Spleen (tissue), 11 donors: Measurements from ENCODE around the gene MYOF. TPM values are rescaled to one million over a fixed set of nuclear protein-coding genes. Genes with fewer than 3 reads are reported as not detected.
"Not testable (repeated sequence)": the region's sequence is repeated elsewhere in the genome, so short reads cannot be mapped to it uniquely, and the experiment has no call there.

Experiments
- DNase-seq: peaks from one replicate; pipeline ENCODE4 v3.0.0-alpha.2; 2020
- H3K27ac ChIP-seq, 8 donors: fragments of 200-600 bp; sonication (generic) in 7 of 8; 1 replicate in 4 of 8; 2 replicates in 4 of 8; pipeline versions ENCODE4 v1.5.0 to v1.8.0; 2016 to 2021; ENCODE audit warnings: inconsistent platforms in 4 of 8, mild to moderate bottlenecking in 4 of 8, moderate library complexity in 1 of 8
- H3K27me3 ChIP-seq, 7 donors: fragments of 200-600 bp; sonication (generic) in 6 of 7; replicated peaks in 1 of 7; 1 replicate in 4 of 7; 2 replicates in 3 of 7; pipeline versions ENCODE4 v1.5.0 to v1.8.0; 2016 to 2021; ENCODE audit warnings: inconsistent platforms in 3 of 7, mild to moderate bottlenecking in 1 of 7
- H3K36me3 ChIP-seq, 6 donors: fragments of 200-600 bp; sonication (generic) in 5 of 6; 1 replicate in 4 of 6; 2 replicates in 2 of 6; pipeline versions ENCODE4 v1.5.0 to v1.8.0; 2016 to 2021; ENCODE audit warnings: inconsistent platforms in 2 of 6
- H3K4me1 ChIP-seq, 6 donors: fragments of 200-600 bp; sonication (generic) in 5 of 6; 1 replicate in 3 of 6; 2 replicates in 3 of 6; pipeline versions ENCODE4 v1.5.0 to v1.8.0; 2016 to 2021; ENCODE audit warnings: inconsistent platforms in 3 of 6
- H3K4me3 ChIP-seq, 8 donors: fragments of 200-600 bp; sonication (generic) in 7 of 8; 1 replicate in 4 of 8; 2 replicates in 4 of 8; pipeline versions ENCODE4 v1.5.0 to v1.8.0; 2016 to 2021; ENCODE audit warnings: inconsistent platforms in 4 of 8, mild to moderate bottlenecking in 4 of 8, moderate library complexity in 2 of 8
- H3K9me3 ChIP-seq, 8 donors: fragments of 200-600 bp; sonication (generic) in 7 of 8; 1 replicate in 4 of 8; 2 replicates in 4 of 8; pipeline versions ENCODE4 v1.5.0 to v1.8.0; 2016 to 2021; ENCODE audit warnings: inconsistent platforms in 4 of 8
- CTCF ChIP-seq, 11 experiments: fragments of 200-600 bp in 7 of 11; fragments of 450-650 bp in 4 of 11; sonication (generic) in 4 of 11; IDR thresholded peaks in 8 of 11; conservative IDR thresholded peaks in 3 of 11; 1 replicate in 7 of 11; 2 replicates in 4 of 11; pipeline versions ENCODE4 v1.4.0 to v1.8.0; 2016 to 2021; ENCODE audit warnings: antibody characterized with exemption in 11 of 11, inconsistent platforms in 4 of 11, mild to moderate bottlenecking in 1 of 11
- POLR2A ChIP-seq, 3 donors: fragments of 450-650 bp; IDR thresholded peaks; one replicate each; pipeline ENCODE4 v1.5.1; 2017; ENCODE audit warnings: antibody characterized with exemption in 3 of 3, mild to moderate bottlenecking in 1 of 3
- POLR2AphosphoS5 ChIP-seq, 3 donors: sonication (generic); formaldehyde crosslinking; IDR thresholded peaks; one replicate each; pipeline ENCODE4 v1.5.1; 2017; ENCODE audit warnings: antibody characterized with exemption in 3 of 3
- WGBS, 5 donors: extraction: QIAGEN DNeasy Blood & Tissue Kit in 3 of 5; methylation state at CpG; one replicate each; pipeline versions ENCODE4 v1.1.5 to v1.1.7; 2013 to 2018; 5-methylcytosine and 5-hydroxymethylcytosine counted together
- intact Hi-C: fragments of 100-400 bp; cut with DNase I; formaldehyde crosslinking; loops from one replicate; pipeline ENCODE4 v1.15.0; 2023; ENCODE audit warnings: low total_unique reads
- polyA plus RNA-seq, 3 donors: library from polyadenylated mRNA; stranded (reverse); fragments of 200-250 nt; gene quantifications; one replicate each; pipeline ENCODE4 v1.2.1, GENCODE V29; 2013
- total RNA-seq, 7 donors: library from RNA; depleted of rRNA in 3 of 7; stranded (reverse); fragments of >200 nt in 3 of 7; fragmentation: NEBNext Ultra II Directional in 4 of 7; extraction: Animal tissue kit (Norgen Biotek cat#: 25700) in 4 of 7; gene quantifications; one replicate each; pipeline versions ENCODE4 v1.1.0 to v1.2.1, GENCODE V29; 2016 to 2021
- donor health status: healthy with polysubstance abuse.
- donor health status: DM: no; HTN: no; CAD: no; lungs with moderate emphysema.
- donor health status: DM: no; HTN: no; CAD: no.
- donor health status: Bipolar disorder and iron deficiency.
- donor health status: healthy.
- donor health status: DM: no; HTN: no; CAD: no.
- donor health status: DM: yes; HTN: yes; CAD: no.

Gene MYOF
- total and polyA plus RNA-seq, 10 donors: 1.5 to 50.8 (median 20.9) TPM

DNA sequence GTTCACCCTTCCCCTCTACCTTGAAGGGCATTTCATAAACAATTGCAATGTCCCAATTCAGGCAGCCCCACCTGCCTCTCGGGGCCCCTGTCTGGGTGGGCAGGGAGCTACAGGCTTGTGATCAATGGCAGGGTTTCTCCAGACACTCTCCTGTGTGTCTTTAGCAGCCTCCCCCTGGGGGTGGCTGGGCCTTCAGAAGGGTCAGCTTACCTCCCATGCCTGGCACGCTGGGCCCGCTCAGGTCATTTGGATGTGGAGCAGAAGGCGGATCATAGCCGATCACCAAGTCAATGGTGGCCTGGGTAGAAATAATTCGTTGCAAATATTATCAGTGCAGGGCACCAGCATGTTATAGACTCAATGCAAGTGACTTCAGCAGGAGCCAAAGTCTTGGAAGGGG lies 56.3 kb downstream of the MYOF start:
- Histone ChIP-seq H3K4me3 (no peak overlapping the region), H3K9me3 (peaks cover 0 to 4% (median 0%) of the 10 kb centered on the region in 8 donors), H3K27me3 (no peaks in the 10 kb centered on the region), H3K36me3 (peaks cover 0 to 8% (median 0%) of the 10 kb centered on the region in 6 donors), H3K4me1 (peaks cover 0 to 35% (median 9%) of the 10 kb centered on the region in 6 donors), H3K27ac (no peak overlapping the region)
- TF ChIP-seq CTCF (IDR thresholded peaks at IDR 0.05 in 8 of 11, conservative IDR thresholded peaks at IDR 0.05 in 3 of 11): no peak
- TF ChIP-seq POLR2A (IDR thresholded peaks at IDR 0.05): no peak
- TF ChIP-seq POLR2AphosphoS5 (IDR thresholded peaks at IDR 0.05): no peak
- DNase-seq: no peak
- WGBS, 5 donors: 93 to 95% (median 94%) methylated on average over 6 of the region's 6 CpGs
- intact Hi-C loops: no loop called here

DNA sequence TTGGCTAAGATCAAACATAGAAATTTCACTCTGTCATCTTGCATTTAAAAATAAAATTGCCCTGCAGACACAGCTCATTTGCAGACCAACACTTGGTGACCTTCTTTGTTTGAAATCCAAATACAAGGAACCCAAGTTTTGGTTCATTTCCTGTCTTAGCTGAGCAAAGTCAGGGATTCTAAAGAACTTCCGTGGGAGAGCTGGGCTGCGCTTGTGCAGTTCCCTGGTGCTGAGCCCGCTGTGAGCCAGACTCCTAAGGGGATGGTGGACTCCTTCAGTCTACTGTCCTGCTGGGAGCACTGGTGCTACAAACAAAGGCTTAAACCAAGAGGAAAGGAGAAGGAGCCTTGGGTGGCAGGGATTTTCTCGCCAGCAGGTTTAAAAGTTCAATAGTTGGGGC lies 60.0 kb downstream of the MYOF start:
- no peak for DNase-seq
- 49 to 89% (median 67%) methylated on average over 4 of the region's 4 CpGs for WGBS, 5 donors
- H3K9me3 ChIP-seq: no peaks in the 10 kb centered on the region
- TF ChIP-seq POLR2AphosphoS5 (IDR thresholded peaks at IDR 0.05) (no peak), POLR2A (IDR thresholded peaks at IDR 0.05) (no peak), CTCF (IDR thresholded peaks at IDR 0.05 in 8 of 11, conservative IDR thresholded peaks at IDR 0.05 in 3 of 11) (no peak)
- intact Hi-C loops: no loop called here
- H3K4me3 ChIP-seq: no peak overlapping the region
- peaks cover 0 to 45% (median 9%) of the 10 kb centered on the region in 6 donors for H3K4me1 ChIP-seq
- peak overlapping the region in 4 of 8 donors; percentile 14 to 54 (median 30) for H3K27ac ChIP-seq
- no peaks in the 10 kb centered on the region for H3K27me3 ChIP-seq
- H3K36me3 ChIP-seq: peaks cover 0 to 8% (median 0%) of the 10 kb centered on the region in 6 donors

GRCh38 chr10:93420944-93421825 lies 60.9 kb downstream of the MYOF start:
- no peak for DNase-seq
- Histone ChIP-seq H3K36me3 (peaks cover 0 to 8% (median 0%) of the 10 kb centered on the region in 6 donors), H3K4me1 (peaks cover 0 to 36% (median 9%) of the 10 kb centered on the region in 6 donors), H3K27ac (peak overlapping the region in 4 of 8 donors; percentile 5 to 54 (median 30)), H3K9me3 (no peaks in the 10 kb centered on the region), H3K27me3 (no peaks in the 10 kb centered on the region), H3K4me3 (no peak overlapping the region)
- WGBS, 5 donors: 90 to 95% (median 92%) methylated on average over 6 of the region's 6 CpGs
- intact Hi-C loops: no loop called here
- no peak for TF ChIP-seq POLR2AphosphoS5 (IDR thresholded peaks at IDR 0.05)
- no peak for TF ChIP-seq POLR2A (IDR thresholded peaks at IDR 0.05)
- TF ChIP-seq CTCF (IDR thresholded peaks at IDR 0.05 in 8 of 11, conservative IDR thresholded peaks at IDR 0.05 in 3 of 11): no peak

DNA sequence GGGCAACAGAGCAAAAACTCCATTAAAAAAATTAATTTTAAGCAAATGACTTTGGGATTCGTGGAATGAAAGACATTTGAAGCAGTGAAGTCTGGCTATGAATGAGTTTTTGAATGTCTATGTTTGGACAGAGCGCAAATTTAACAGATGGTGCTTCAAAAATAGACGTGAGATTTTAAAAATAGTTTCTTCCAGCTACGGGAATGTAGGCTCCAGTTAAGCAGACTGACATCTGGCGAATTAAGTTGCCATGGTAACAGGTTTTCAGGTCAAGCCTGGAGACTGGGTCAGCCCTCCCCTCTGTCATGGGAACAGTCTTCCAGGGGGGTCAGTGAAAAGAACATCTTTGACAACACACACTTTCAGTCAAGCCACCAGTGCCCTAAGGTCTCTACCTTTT lies 62.0 kb downstream of the MYOF start:
- H3K27me3 ChIP-seq: no peaks in the 10 kb centered on the region
- H3K4me3 ChIP-seq: no peak overlapping the region
- no peak for TF ChIP-seq POLR2AphosphoS5 (IDR thresholded peaks at IDR 0.05)
- TF ChIP-seq CTCF (IDR thresholded peaks at IDR 0.05 in 8 of 11, conservative IDR thresholded peaks at IDR 0.05 in 3 of 11): no peak
- TF ChIP-seq POLR2A (IDR thresholded peaks at IDR 0.05): no peak
- DNase-seq: no peak
- intact Hi-C loops: no loop called here
- 51 to 74% (median 66%) methylated on average over 5 of the region's 5 CpGs for WGBS, 5 donors
- H3K4me1 ChIP-seq: peaks cover 0 to 35% (median 9%) of the 10 kb centered on the region in 6 donors
- no peaks in the 10 kb centered on the region for H3K9me3 ChIP-seq
- peak overlapping the region in 6 of 8 donors; percentile 0 to 54 (median 36) for H3K27ac ChIP-seq
- no peaks in the 10 kb centered on the region for H3K36me3 ChIP-seq

- H3K4me3 ChIP-seq, H3K27me3 ChIP-seq: not testable (repeated sequence)
- whole genome bisulfite sequencing, 5 donors: 72 to 95% (median 85%) methylated on average over 8 of the region's 8 CpGs
Observed at GRCh38 chr10:93419016-93419415, 63.1 kb downstream of the MYOF start.

More at GRCh38 chr10:93419016-93419415, 63.1 kb downstream of the MYOF start:
- intact Hi-C loops, H3K9me3 ChIP-seq, DNase-seq, H3K36me3 ChIP-seq: not testable (repeated sequence)
- Histone ChIP-seq H3K4me1 (peaks cover 0 to 40% (median 9%) of the 10 kb centered on the region in 6 donors), H3K27ac (peak overlapping the region in 1 of 8 donors; percentile 45)
